GM12878 (cell line): ENCODE measurements around the gene TMEM14B. TPM values are rescaled to one million over a fixed set of nuclear protein-coding genes. Genes with fewer than 3 reads are reported as not detected.

Experiments used
- BRCA1 ChIP-seq: IDR thresholded peaks from 2 replicates; pipeline ENCODE4 v1.6.1; 2011; ENCODE audit warnings: low read depth, low read length, improper control_type of control experiment
- CBFB ChIP-seq: IDR thresholded peaks from 2 replicates; pipeline ENCODE4 v1.6.1; 2016; ENCODE audit warnings: antibody characterized with exemption, low read depth
- CHD1 ChIP-seq: IDR thresholded peaks from 2 replicates; pipeline ENCODE4 v1.6.1; 2012; ENCODE audit warnings: low read depth, low read length, improper control_type of control experiment
- EGR1 ChIP-seq, 2 experiments: IDR thresholded peaks; 1 replicate in 1 of 2; 2 replicates in 1 of 2; pipeline ENCODE4 v1.6.1; 2011 to 2012; ENCODE audit warnings: low read depth in 2 of 2, low read length in 2 of 2, borderline replicate concordance in 1 of 2, mild to moderate bottlenecking in 1 of 2, moderate library complexity in 1 of 2
- HDAC2 ChIP-seq: fragments of 200-600 bp; sonication (generic); IDR thresholded peaks from 2 replicates; pipeline ENCODE4 v1.6.1; 2017
- IRF4 ChIP-seq: IDR thresholded peaks from 2 replicates; pipeline ENCODE4 v1.6.1; 2011; ENCODE audit warnings: low read depth, low read length
- JUND ChIP-seq: IDR thresholded peaks from 2 replicates; pipeline ENCODE4 v1.6.1; 2012; ENCODE audit warnings: low read depth, mild to moderate bottlenecking, low read length, improper control_type of control experiment, moderate library complexity
- KAT2A ChIP-seq: conservative IDR thresholded peaks from 2 replicates; pipeline ENCODE4 v1.6.1; 2011; ENCODE audit warnings: low read depth, low read length; ENCODE audit not compliant: control insufficient read depth
- KLF5 ChIP-seq: fragments of 450-650 bp; IDR thresholded peaks from 2 replicates; pipeline ENCODE4 v1.6.1; 2014; ENCODE audit warnings: mild to moderate bottlenecking; ENCODE audit not compliant: partially characterized antibody
- LARP7 ChIP-seq: fragments of 450-650 bp; IDR thresholded peaks from 2 replicates; pipeline ENCODE4 v1.6.1; 2017; ENCODE audit warnings: mild to moderate bottlenecking
- MTA2 ChIP-seq: fragments of 450-650 bp; IDR thresholded peaks from 2 replicates; pipeline ENCODE4 v1.6.1; 2016; ENCODE audit warnings: low read depth, mild to moderate bottlenecking, moderate library complexity
- NBN ChIP-seq: fragments of 450-650 bp; IDR thresholded peaks from 2 replicates; pipeline ENCODE4 v1.6.1; 2016
- RELA ChIP-seq: fragments of 450-650 bp; IDR thresholded peaks from 2 replicates; pipeline ENCODE4 v1.8.0; 2014; ENCODE audit warnings: borderline replicate concordance; ENCODE audit not compliant: partially characterized antibody
- TAF1 ChIP-seq: IDR thresholded peaks from 2 replicates; pipeline ENCODE4 v1.6.1; 2011; ENCODE audit warnings: mild to moderate bottlenecking, low read depth, low read length, borderline replicate concordance
- TCF12 ChIP-seq: IDR thresholded peaks from 2 replicates; pipeline ENCODE4 v1.6.1; 2011; ENCODE audit warnings: low read depth, mild to moderate bottlenecking, low read length
- USF1 ChIP-seq: IDR thresholded peaks from 2 replicates; pipeline ENCODE4 v1.6.1; 2011; ENCODE audit warnings: borderline replicate concordance, low read depth, mild to moderate bottlenecking, moderate library complexity, mixed read lengths, low read length; ENCODE audit not compliant: insufficient read depth; ENCODE audit errors: extremely low read length
- ZBED1 ChIP-seq: IDR thresholded peaks from 2 replicates; pipeline ENCODE4 v1.6.1; 2016; ENCODE audit warnings: borderline replicate concordance
- polyA plus RNA-seq, 11 experiments: library from polyadenylated mRNA; depleted of rRNA in 4 of 11; unstranded in 6 of 11; stranded (reverse) in 5 of 11; fragments of >200 nt; fragmentation: Nextera tagmentation in 4 of 11; fragmentation: Illumina TruSeq in 1 of 11; extraction: Ambion mirVana in 4 of 11; extraction: Trizol in 1 of 11; gene quantifications; 1 replicate in 1 of 11; 2 replicates in 10 of 11; pipeline versions ENCODE4 v1.2.1 to v1.2.3, GENCODE V29; 2011 to 2016; ENCODE audit warnings: inconsistent platforms in 2 of 11, missing spikeins in 2 of 11, low read depth in 1 of 11
- total RNA-seq, 4 experiments: library from RNA; depleted of rRNA in 3 of 4; stranded (reverse); fragments of >200 nt in 3 of 4; fragmentation: Illumina TruSeq in 1 of 4; extraction: Trizol in 1 of 4; gene quantifications; 2 replicates each; pipeline versions ENCODE4 v1.2.1 to v1.2.3, GENCODE V29; 2013 to 2021
- TF ChIP-seq, protein P1 (sequence below): fragments of 450-650 bp; IDR thresholded peaks from 2 replicates; pipeline ENCODE4 v1.6.1; 2016; ENCODE audit warnings: mild to moderate bottlenecking, moderate library complexity, borderline replicate concordance
- TF ChIP-seq, protein P2 (sequence below): fragments of 450-650 bp; IDR thresholded peaks from 2 replicates; pipeline ENCODE4 v1.6.1; 2017; ENCODE audit warnings: low read depth, mild to moderate bottlenecking, moderate library complexity
- TF ChIP-seq, protein P3 (sequence below): fragments of 450-650 bp; IDR thresholded peaks from 2 replicates; pipeline ENCODE4 v1.6.1; 2014; ENCODE audit warnings: mild to moderate bottlenecking

The TMEM14B gene
- total and polyA plus RNA-seq, 10 of the 15 experiments (the other 5 are each of a cell fraction or from before 2014, with no cell fraction given), result 80.5 to 399 (median 136) TPM

DNA sequence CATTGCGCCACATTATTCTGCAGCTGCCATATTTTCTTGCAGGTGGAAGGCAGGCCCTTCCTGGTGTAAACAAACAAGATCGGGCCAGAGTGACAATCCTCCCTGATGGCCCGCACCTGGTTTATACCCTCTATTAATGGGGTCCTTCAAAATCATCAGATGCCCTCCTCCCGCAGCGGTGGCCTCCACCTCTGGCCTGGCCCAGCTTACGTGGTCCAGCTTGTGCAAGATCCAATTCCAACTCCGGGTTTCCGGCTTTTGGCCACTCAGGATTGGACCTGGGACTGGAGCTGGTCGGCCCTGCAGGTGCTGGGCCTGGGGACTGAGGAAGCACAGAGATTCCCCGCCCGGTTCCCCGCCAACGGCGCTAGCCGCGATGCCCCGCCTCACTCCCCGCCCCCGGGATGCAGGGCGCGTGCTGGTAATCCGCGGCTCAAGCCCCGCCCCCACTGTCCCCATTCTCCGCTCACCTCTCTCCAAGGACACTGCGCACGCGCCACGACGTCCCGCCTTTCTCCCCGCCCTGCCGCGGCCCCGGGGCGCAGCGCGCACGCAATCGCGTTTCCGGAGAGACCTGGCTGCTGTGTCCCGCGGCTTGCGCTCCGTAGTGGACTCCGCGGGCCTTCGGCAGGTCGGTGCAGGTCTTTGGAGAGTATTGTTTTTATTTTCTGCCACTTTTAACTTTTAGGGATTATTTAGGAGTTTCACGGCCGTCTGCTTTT, at the start of gene TMEM14B (continued):
- TF ChIP-seq KAT2A (no peak), HDAC2 (no peak), TAF1 (peak; percentile 87), CHD1 (no peak), BRCA1 (no peak), CBFB (peak; percentile 68; the same call in 1 of the 2 replicates), MTA2 (0 out of 2 replicates have a peak, but pooled peaks have one; percentile 22), JUND (0 out of 2 replicates have a peak, but pooled peaks have one; percentile 41), EGR1 (IDR thresholded peaks at IDR 0.05; ENCODE audit: borderline replicate concordance in 1 of 2, low read depth in 2 of 2, low read length in 2 of 2) (peak in 1 of 2 experiments; percentile 87; a peak in 2 of 3 replicates), TCF12 (peak; percentile 78), LARP7 (peak; percentile 28), ZBED1 (no peak), KLF5 (peak; percentile 69), RELA (peak; percentile 64), IRF4 (0 out of 2 replicates have a peak, but pooled peaks have one; percentile 48), NBN (0 out of 2 replicates have a peak, but pooled peaks have one; percentile 35), USF1 (peak; percentile 26)
- TF ChIP-seq, protein P1, sequence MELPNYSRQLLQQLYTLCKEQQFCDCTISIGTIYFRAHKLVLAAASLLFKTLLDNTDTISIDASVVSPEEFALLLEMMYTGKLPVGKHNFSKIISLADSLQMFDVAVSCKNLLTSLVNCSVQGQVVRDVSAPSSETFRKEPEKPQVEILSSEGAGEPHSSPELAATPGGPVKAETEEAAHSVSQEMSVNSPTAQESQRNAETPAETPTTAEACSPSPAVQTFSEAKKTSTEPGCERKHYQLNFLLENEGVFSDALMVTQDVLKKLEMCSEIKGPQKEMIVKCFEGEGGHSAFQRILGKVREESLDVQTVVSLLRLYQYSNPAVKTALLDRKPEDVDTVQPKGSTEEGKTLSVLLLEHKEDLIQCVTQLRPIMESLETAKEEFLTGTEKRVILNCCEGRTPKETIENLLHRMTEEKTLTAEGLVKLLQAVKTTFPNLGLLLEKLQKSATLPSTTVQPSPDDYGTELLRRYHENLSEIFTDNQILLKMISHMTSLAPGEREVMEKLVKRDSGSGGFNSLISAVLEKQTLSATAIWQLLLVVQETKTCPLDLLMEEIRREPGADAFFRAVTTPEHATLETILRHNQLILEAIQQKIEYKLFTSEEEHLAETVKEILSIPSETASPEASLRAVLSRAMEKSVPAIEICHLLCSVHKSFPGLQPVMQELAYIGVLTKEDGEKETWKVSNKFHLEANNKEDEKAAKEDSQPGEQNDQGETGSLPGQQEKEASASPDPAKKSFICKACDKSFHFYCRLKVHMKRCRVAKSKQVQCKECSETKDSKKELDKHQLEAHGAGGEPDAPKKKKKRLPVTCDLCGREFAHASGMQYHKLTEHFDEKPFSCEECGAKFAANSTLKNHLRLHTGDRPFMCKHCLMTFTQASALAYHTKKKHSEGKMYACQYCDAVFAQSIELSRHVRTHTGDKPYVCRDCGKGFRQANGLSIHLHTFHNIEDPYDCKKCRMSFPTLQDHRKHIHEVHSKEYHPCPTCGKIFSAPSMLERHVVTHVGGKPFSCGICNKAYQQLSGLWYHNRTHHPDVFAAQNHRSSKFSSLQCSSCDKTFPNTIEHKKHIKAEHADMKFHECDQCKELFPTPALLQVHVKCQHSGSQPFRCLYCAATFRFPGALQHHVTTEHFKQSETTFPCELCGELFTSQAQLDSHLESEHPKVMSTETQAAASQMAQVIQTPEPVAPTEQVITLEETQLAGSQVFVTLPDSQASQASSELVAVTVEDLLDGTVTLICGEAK, result peak; percentile 79
- TF ChIP-seq, protein P2, sequence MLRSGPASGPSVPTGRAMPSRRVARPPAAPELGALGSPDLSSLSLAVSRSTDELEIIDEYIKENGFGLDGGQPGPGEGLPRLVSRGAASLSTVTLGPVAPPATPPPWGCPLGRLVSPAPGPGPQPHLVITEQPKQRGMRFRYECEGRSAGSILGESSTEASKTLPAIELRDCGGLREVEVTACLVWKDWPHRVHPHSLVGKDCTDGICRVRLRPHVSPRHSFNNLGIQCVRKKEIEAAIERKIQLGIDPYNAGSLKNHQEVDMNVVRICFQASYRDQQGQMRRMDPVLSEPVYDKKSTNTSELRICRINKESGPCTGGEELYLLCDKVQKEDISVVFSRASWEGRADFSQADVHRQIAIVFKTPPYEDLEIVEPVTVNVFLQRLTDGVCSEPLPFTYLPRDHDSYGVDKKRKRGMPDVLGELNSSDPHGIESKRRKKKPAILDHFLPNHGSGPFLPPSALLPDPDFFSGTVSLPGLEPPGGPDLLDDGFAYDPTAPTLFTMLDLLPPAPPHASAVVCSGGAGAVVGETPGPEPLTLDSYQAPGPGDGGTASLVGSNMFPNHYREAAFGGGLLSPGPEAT, result peak; percentile 96
- TF ChIP-seq, protein P3, sequence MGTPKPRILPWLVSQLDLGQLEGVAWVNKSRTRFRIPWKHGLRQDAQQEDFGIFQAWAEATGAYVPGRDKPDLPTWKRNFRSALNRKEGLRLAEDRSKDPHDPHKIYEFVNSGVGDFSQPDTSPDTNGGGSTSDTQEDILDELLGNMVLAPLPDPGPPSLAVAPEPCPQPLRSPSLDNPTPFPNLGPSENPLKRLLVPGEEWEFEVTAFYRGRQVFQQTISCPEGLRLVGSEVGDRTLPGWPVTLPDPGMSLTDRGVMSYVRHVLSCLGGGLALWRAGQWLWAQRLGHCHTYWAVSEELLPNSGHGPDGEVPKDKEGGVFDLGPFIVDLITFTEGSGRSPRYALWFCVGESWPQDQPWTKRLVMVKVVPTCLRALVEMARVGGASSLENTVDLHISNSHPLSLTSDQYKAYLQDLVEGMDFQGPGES, result 0 out of 2 replicates have a peak, but pooled peaks have one; percentile 14
